Stimulated activated CD8-positive, alpha-beta memory T cell treated with anti-CD3 and anti-CD28 coated beads, Interleukin-15, amount 100 ng/mL, for 1 hour (primary cell): ENCODE measurements around the gene GET3.
A peak's percentile ranks its signal among the peaks of the same experiment; 100 is the strongest.
"Not testable (repeated sequence)": the region's sequence is repeated elsewhere in the genome, so short reads cannot be mapped to it uniquely, and the experiment has no call there.

Experiments
- DNase-seq: peaks from one replicate; pipeline ENCODE4 v3.0.0-alpha.2; 2020; ENCODE audit warnings: low read depth

The GET3 gene

GRCh38 chr19:12736995-12737834, at the start of gene GET3:
GET3 (plus strand) TSS chr19:12737497; CDS start chr19:12737506, 9 bp downstream.
- DNase-seq = peak; percentile 67

DNA sequence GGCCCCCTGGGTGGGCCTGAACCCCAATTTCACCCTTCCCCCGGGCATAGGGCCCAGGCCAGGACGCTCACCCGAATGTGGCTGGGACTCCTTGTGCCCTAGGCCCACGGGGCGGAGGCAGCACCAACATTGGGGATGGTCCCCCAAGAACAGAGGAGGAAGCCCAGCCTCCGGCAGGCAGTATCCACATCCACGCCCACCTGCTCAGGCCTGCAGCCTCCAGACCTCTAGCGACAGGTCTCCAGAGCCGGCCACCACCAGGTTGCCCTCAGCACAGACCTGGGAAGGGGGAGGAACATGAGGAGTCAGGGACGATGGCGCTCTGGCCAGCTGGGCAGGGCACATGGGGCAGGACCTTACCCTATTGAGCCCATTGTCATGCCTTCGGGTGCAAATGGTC, 48.3 kb upstream of the GET3 start:
- no peak for DNase-seq

GRCh38 chr19:12689581-12690216, 47.6 kb upstream of the GET3 start:
- DNase-seq = no peak

DNA sequence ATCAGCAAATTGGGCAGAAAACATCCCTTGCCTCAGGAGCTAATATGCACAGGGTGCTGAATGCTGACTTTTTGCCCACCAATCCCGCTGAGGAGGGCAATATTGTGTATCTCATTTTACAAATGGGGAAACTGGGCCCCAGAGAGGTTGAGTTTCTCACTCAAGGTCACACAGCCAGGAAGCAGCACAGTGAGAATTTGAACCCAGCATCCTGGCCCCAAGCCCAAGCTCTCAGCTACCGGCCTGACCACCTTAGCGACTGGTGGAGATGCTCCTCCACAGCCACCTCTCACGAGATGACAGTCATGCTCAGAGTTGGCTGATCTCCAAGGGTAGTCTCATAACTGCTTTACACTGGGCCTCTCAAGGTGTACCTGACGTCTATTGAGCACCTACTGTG, 44.3 kb upstream of the GET3 start:
- DNase-seq = no peak

DNA sequence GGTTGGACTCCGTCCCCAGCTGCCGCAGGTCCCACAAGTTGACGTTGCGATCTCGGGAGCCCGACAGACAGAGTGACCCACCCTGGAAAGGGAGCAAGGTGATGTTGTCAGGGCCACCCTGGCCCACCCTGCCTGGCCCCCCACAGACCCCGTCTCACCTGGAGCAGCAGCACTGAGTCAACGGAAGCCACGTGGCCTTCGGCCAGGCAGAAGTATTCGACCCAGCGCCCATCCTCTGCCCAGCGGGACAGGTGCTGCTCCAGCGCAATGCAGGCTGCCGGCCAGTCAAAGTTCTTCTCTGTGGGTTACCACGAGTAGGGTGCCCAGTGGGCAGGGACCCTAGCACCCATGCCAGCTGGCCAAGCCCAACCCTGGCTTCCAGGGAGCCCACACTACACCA, 42.7 kb upstream of the GET3 start:
- no peak for DNase-seq

GRCh38 chr19:12695096-12695495, 42.2 kb upstream of the GET3 start:
- DNase-seq = no peak

DNA sequence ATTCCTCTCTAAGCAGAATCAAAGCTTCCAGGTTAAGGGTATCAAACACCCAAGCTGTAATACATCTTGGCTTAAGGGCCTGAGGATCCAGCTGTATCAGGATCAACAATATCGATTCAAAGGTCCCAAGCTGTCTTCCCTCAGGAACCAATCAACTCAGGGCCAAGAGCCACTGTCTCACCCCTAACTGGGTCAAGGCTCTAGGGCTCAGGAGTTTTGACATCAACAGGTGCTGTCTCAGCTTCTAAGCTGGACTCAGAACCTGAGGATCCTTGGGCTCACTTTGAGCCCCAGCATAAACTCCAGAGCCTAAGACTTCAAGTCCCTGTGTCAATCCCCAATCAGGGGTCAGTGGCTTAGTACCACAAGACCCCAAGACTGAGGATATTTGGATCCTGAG, 41.8 kb upstream of the GET3 start:
- DNase-seq = no peak

GRCh38 chr19:12695997-12696365, 41.3 kb upstream of the GET3 start:
- no peak for DNase-seq

DNA sequence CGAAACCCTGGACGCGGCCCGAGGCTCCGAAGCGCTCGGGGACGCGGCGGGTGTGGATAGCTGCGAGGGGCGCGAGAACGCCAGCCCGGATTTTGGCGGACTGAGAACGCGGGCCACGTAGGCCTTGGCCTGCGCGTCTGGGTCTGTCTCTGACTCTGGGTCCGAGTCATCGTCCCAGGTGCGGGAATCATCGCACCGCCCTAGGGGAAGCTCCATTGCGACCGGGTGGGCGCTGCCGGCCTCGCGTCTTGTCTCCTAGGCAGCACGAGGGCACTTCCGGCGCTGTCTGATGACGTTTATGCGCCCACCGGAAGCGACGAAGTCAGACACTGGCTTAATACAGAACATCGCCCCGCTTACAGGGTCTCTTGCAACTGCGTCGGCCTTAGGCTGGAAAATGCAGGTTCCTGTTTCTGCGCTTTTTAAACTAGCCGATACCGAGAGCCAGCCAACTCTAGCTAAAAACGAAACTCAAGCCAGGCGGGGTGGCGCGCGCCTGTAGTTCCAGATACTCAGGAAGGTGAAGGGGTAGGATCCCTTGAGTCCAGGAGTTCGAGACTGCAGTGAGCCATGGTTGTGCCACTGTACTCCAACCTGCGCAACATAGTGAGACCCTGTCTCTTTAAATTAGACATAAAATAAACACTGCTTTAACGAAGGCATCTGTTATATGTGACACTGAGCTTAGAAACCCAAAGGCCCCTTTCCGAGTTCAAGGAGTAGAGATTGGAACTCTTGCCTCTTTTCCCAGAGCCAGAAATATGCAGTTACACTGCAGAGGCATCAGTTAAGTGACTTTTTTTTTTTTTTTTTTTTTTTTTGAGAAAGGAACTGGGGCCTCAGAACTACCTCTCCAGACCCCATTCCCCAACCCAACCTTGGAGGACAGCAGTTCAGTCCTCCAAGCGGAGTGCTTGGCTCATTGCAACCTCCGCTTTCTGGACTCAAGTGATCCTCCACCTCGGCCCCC, 40.6 kb upstream of the GET3 start, which contains the start of gene FBXW9:
FBXW9 (minus strand) TSS at position 266 of the 970 bp plus-strand sequence; CDS start at position 216, 50 bp downstream.
- peak; percentile 99 for DNase-seq

- not testable (repeated sequence) for DNase-seq
These were observed 39.9 kb upstream of the GET3 start for GRCh38 chr19:12697425-12697824.

GRCh38 chr19:12698138-12698537, 39.2 kb upstream of the GET3 start:
- DNase-seq = no peak

GRCh38 chr19:12701596-12702282, 35.6 kb upstream of the GET3 start:
- no peak for DNase-seq

- no peak for DNase-seq
These were observed 34.3 kb upstream of the GET3 start for GRCh38 chr19:12703046-12703445.

- no peak for DNase-seq
These were observed 32.1 kb upstream of the GET3 start for GRCh38 chr19:12705169-12705568.

- no peak for DNase-seq
These were observed 31.5 kb upstream of the GET3 start for GRCh38 chr19:12705654-12706331.

DNA sequence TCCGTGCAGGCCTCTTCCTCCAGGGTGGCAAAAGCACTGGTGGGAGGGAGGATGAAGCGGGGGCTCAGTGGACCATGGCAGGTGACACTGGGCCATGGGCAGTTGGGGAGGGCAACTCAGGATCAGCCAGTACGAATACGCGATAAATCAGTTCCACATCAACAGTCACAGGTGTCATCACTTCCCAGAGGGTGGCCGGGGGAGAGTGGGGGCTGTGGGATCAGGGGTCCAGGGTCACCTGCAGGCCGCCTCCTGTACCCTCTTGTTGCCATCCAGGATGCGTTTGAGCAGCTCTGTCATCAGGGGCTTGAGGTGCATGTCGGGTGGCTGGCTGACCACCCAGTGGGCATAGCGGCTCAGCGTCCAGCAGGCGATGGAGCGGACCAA, 31.0 kb upstream of the GET3 start:
- no peak for DNase-seq

DNA sequence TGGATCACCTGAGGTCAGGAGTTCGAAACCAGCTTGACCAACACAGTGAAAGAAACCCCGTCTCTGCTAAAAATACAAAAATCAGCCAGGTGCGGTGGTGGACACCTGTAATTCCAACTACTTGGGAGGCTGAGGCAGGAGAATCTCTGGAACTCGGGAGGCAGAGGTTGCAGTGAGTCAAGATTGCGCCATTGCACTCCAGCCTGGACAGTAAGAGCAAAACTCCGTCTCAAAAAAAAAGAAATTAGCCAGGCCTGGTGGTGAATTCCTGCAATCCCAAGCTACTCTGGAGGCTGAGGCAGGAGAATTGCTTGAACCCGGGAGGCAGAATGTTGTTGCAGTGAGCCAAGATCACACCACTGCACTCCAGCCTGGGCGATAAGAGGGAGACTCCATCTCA, 28.7 kb upstream of the GET3 start:
- DNase-seq = no peak

DNA sequence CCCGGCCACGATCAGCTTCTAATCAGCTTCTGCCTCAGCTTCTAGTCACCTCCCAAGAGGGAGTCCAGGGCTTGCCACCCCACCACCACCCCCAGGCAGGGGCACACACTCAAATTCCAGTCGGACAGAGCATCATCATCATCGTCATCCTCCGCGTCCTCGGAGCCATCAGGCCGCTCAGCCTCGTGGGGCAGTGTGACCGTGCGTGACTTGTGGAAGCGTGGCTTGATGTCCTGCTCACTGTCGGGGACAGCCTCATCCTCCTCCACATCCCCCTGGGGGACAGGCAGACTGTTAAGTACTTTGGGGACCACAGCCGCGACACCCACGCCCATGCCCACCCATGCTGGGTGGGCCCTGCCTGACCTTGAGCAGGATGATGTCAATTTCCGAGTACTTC, 26.1 kb upstream of the GET3 start:
- no peak for DNase-seq

DNA sequence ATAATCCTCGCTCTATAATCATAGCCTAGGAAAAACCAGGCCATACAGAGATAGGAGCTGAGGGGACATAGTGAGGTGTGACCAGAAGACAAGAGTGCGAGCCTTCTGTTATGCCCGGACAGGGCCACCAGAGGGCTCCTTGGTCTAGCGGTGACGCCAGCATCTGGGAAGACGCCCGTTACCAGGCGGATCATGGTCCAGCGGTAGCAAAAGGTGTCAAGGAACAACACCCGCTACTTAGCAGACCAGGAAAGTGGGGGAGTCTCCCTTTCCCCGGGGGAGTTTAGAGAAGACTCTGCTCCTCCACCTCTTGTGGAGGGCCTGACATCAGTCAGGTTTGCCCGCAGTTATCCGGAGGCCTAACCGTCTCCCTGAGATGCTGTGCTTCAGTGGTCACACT, 25.2 kb upstream of the GET3 start:
- not testable (repeated sequence) for DNase-seq

DNA sequence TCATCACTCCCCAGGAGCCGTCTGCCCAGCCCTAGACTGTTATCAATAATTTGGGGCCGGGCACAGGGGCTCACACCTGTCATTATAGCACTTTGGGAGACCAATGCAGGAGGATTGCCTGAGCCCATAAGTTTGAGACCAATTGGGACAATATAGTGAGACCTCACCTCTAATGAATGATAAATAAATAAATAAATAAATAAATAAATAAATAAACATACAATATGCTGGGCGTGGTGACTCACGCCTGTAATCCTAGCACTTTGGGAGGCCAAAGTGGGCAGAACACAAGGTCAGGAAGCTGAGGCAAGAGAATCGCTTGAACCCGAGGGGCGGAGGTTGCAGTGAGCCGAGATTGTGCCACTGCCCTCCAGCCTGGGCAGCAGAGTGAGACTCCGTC, 24.0 kb upstream of the GET3 start:
- DNase-seq = not testable (repeated sequence)

DNA sequence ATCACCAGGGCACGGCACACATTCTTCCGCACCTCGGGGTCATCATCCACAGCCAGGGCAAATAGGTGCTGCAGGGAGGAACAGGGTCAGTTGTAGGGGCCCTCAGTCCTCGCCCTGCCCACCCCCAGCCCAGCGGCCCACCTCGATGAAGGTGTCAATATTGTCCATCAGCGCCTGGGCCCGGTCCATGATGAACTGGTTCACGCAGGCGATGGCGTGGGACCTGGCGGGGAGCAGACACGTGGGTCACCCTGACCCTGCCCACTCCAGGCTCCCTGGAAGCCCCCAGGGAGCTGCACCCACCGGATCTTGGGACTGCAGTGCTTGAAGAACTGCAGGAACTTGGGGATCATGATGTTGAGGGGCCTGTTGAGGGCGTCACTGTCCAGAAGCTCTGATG, 22.2 kb upstream of the GET3 start:
- no peak for DNase-seq
